Limb (tissue), 2 donors: Measurements from ENCODE around the gene CPEB4.

ENCODE experiments used
- DNase-seq, 2 donors: peaks; one replicate each; pipeline ENCODE4 v3.0.0-alpha.2; 2016; ENCODE audit errors: extremely low spot score in 2 of 2

CPEB4 gene

DNA sequence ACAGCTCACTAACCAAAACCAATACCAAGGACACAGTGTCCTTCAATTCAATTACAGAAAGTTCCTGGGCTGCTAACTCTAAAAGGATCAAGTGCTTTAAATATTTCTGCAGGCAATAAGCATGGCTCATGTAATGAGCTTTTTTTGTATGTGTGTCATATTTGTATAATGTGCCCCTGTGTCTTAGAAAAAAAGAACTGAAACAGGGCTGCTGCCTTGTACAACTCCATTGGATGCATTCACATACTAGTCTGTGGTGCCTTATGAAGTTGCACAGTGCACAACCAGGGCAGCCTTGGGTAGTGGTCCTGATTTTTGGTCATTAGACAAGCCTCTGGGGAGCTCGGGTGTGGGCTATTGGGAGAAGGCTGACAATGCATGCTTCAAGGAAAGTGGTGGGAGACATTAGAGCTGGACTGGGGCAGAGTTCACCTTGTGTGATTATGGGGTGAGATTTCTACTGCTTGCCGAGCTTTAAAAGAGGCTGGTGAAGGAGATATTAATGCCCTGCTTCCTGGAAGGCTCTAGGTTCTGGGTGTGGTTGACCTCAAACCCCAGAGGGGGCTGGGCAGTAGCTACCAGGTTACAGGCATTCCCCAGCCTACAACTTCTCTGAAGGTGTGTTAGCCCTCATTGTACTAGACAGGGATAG lies 3.6 kb upstream of the CPEB4 start:
- DNase-seq = no peak

- no peak for DNase-seq
Measured at GRCh38 chr5:173885054-173885443, 3.1 kb upstream of the CPEB4 start.

GRCh38 chr5:173885475-173886010 lies 2.6 kb upstream of the CPEB4 start:
- no peak for DNase-seq

DNA sequence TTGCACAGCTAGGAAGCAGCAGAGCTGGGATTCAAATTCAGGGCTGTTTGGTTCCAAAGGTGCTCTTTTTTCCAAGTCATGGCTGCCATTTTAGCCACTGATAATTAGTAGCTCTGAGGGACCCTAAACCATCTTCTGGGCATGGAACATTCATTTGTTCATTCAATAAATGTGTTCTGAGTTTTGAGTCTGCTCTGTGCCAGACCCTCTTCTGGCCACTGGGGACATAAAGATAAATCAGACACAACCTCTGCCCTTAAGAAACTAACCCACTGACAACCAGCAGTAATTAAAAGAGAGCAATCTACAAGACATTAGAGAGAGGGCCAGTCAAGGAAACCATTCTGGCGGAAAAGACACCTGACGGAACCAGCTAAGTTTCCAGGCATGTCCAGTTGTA lies 2.0 kb upstream of the CPEB4 start:
- no peak for DNase-seq

- DNase-seq = peak in 1 of 2 donors; percentile 45
Measured at GRCh38 chr5:173888473-173889131, 453 bp downstream of the CPEB4 start.

- no peak for DNase-seq
Measured at GRCh38 chr5:173890195-173890991, 2.2 kb downstream of the CPEB4 start.

DNA sequence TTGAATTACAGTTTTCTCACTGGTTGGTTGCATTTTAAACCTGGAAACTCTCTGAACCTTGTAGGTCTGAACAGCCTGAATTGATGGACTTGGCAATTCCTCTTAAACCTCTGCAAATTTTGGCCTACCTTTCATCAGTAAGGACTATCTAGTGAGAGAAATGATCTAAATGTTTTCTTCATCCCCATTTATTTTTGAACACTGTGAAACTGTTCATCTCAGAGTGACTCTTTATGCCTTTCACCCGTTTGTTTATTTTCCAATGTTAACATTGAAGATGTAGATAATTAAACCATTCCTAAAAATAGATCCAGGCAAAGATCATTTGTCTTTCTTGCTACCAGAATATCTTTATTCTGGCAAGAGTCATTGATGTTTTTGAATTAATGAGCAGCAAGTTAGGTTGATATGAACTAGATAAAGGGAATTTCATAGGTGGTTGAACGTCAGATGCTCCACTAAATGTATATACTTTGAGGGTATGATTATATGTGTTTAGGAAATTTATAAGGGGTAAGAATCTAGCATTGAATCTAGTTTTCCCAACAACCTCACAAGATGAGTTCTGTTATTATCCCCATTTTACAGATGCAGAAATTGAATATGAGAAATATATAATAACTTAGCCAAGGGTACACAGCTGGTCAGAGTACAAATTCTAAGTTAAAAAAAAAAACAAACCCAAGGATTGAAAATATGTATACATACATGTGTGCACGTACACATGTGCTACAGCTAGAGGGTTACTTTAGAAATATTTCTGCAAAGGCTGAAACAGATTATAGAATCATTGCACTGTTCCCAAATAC lies 3.4 kb downstream of the CPEB4 start:
- DNase-seq = no peak

DNA sequence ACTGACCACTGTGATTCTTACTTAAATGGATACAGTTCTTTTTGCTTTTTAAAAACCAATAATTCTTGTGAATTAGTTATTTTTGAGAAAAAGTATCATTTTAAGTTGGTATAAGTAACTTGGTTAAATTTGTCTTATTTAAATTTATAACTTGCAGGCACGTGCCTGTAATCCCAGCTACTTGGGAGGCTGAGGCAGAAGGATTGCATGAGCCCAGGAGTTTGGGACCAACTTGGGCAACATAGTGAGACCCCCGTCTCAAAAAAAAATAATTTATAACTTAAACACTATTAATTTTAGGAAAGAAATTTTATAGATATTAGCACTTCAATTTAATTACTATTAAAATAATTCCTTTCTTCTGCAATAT lies 5.0 kb downstream of the CPEB4 start:
- no peak for DNase-seq

GRCh38 chr5:173895401-173896165 lies 7.4 kb downstream of the CPEB4 start:
- no peak for DNase-seq

- no peak for DNase-seq
Measured at GRCh38 chr5:173896631-173897030, 8.5 kb downstream of the CPEB4 start.

DNA sequence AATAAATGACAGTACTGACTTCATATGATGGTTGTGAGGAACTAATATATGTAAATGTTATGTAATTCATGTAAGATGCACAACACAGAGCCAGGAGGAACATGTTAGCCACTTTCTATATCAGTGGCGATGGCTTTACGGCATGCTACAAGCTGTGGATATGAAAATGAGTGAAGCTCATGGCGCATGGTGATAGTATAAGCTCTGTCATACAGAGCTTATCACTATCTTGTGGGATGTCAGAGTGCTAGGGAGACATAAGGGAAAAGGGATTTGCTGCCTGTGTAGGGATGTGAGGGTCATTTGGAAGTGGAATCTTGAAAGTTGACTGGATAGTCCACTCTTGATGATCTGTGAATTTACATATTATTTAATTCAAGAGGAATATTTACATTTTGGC lies 13.6 kb downstream of the CPEB4 start:
- DNase-seq = no peak

- DNase-seq = no peak
Measured at GRCh38 chr5:173902334-173902733, 14.2 kb downstream of the CPEB4 start.

- no peak for DNase-seq
Measured at GRCh38 chr5:173902743-173903142, 14.6 kb downstream of the CPEB4 start.

DNA sequence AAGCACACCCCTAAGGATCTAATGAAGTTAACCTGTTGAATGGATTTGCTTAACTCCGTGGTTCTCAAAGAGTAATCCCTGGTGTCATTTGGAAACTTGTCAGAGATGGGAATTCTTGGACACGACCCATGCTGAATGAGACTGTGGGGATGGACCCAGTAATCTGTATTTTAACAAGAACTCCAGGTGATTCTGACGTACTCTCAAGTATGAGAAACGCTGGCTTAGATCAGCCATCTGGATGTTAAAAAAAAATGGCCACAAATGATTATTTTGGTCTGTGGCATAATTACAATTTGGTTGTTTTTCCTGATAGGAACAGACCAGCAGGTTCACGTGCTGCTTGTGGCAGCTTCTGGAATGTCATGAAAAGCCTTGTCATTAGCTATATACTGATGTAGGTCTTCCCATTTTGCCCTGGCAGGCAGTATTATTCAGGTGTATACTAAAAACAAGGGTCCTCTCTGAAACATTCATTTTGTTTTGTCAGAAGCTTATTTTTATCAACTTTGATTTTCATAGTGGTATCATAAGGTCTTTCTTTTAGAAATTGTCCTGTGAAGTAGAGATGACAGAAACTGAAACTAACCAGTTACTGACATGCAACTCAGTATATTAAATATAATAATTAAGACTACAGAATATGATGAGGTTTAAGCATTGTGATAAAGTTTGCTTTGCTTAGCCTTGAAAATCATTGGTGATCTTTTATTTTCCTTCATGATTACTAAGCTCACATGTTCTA lies 15.4 kb downstream of the CPEB4 start:
- DNase-seq = no peak

GRCh38 chr5:173904151-173904550 lies 16.0 kb downstream of the CPEB4 start:
- no peak for DNase-seq

DNA sequence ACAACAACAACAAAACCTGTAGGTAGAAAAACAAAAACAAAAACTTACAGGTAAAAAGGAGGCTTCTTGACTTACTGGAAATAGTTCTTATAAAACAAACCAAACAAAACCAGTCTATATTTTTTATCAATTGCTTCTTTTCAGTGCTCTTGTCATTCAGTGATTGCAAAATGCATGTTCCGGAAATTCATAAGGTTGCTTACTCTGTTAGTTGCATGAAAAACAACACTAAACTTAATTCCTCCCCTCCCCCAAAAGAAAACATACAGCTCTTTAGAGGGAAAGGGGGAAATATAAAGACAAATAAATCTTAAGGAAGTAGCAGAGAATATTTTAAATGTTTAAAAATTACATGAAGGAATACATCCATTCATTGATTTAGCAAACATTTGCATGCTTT lies 19.1 kb downstream of the CPEB4 start:
- no peak for DNase-seq

GRCh38 chr5:173907686-173908371 lies 19.7 kb downstream of the CPEB4 start:
- DNase-seq = no peak

DNA sequence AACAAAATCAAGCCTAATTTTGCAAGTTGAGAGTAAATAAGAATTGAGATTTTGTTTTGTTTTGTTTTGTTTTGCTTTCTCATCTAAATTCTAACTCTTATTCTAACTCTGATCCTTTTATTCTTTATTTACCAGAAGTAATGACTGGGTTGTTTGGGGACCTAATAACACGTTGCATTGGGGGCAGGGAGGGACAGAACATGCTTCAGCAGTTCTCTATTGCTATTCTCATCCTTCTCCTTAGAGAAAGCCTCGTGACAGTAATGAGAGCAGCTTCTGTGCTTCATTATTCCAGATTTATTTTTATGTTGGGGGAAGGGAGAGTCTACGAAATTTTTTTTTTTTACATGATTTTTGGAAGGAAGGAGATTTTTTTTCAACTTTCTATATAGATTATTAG lies 21.1 kb downstream of the CPEB4 start:
- DNase-seq = no peak

GRCh38 chr5:173910215-173910614 lies 22.1 kb downstream of the CPEB4 start:
- DNase-seq = no peak

DNA sequence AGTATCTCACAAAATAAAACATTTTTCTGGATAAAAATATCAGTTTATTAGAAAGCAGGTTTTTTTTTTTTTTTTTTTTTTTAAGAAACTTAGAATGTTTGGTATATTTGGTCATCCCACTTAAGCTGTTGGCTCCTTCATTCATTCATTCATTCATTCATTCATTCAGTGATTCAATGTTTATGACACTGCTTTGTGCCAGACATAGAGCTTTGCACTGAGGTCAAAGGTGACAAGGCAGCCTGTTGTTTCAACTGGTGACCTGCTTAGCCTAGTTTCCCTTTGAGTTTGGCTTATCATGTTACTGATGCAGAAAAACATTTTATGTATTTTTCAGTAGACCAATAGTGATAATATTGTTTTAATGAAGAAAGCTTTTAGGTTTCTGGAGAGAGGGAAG lies 23.5 kb downstream of the CPEB4 start:
- no peak for DNase-seq
